Caco-2 (cell line): Measurements from ENCODE around the gene PLAAT3. TPM values are rescaled to one million over a fixed set of nuclear protein-coding genes. Genes with fewer than 3 reads are reported as not detected.
A peak's percentile ranks its signal among the peaks of the same experiment; 100 is the strongest.
"Not testable (repeated sequence)": the region's sequence is repeated elsewhere in the genome, so short reads cannot be mapped to it uniquely, and the experiment has no call there.

ENCODE experiments used
- BruUV-seq: library from RNA; stranded (reverse); fragments of 400-500 nt; replicated peaks from 2 replicates; lab custom pipeline; 2021; lab: Mats Ljungman, UMichigan
- CTCF ChIA-PET: fragments of 300-600 bp; sonication (Branson Sonifier 250); formaldehyde crosslinking; loops from one replicate; lab custom pipeline; 2022; ENCODE audit warnings: antibody characterized with exemption; lab: Charles Lee
- POLR2A ChIA-PET: fragments of 300-600 bp; sonication (Branson Sonifier 250); formaldehyde crosslinking; loops from one replicate; lab custom pipeline; 2022; ENCODE audit warnings: antibody characterized with exemption; lab: Charles Lee
- DNase-seq, 2 experiments: peaks; one replicate each; pipeline versions ENCODE4 v3.0.0 to v3.0.0-alpha.2; 2020 to 2022
- H3K27me3 ChIP-seq: replicated peaks from 2 replicates; pipeline ENCODE4 v1.6.0; 2011; ENCODE audit warnings: low read length; ENCODE audit not compliant: control insufficient read depth, insufficient read depth
- H3K36me3 ChIP-seq: 2 replicates; pipeline ENCODE4 v1.5.1; 2011; ENCODE audit warnings: low read length; ENCODE audit not compliant: control insufficient read depth, insufficient read depth
- H3K4me1 ChIP-seq: fragments of 250-450 bp; sonication (Bioruptor Pico); 2 replicates; pipeline ENCODE4 v1.5.1; 2020; ENCODE audit warnings: mild to moderate bottlenecking
- H3K4me3 ChIP-seq: 2 replicates; pipeline ENCODE4 v1.5.1; 2011; ENCODE audit warnings: low read depth, mild to moderate bottlenecking, control low read depth, low read length
- H3K9me3 ChIP-seq: fragments of 250-450 bp; sonication (Bioruptor Pico); 2 replicates; pipeline ENCODE4 v1.5.1; 2020; ENCODE audit warnings: mild to moderate bottlenecking, moderate library complexity
- H3K27ac Mint-ChIP-seq: one replicate; pipeline ENCODE4 v1.8.0; 2022; ENCODE audit warnings: mixed read lengths; ENCODE audit not compliant: unreplicated experiment
- H3K27me3 Mint-ChIP-seq: one replicate; pipeline ENCODE4 v1.8.0; 2022; ENCODE audit warnings: mixed read lengths; ENCODE audit not compliant: insufficient read depth, unreplicated experiment
- H3K36me3 Mint-ChIP-seq: one replicate; pipeline ENCODE4 v1.8.0; 2022; ENCODE audit warnings: mild to moderate bottlenecking, mixed read lengths; ENCODE audit not compliant: insufficient read depth, unreplicated experiment
- H3K4me1 Mint-ChIP-seq: one replicate; pipeline ENCODE4 v1.8.0; 2022; ENCODE audit warnings: low read depth, mixed read lengths; ENCODE audit not compliant: unreplicated experiment
- H3K4me3 Mint-ChIP-seq: one replicate; pipeline ENCODE4 v1.8.0; 2022; ENCODE audit warnings: mild to moderate bottlenecking, moderate library complexity, mixed read lengths; ENCODE audit not compliant: unreplicated experiment
- H3K9me3 Mint-ChIP-seq: one replicate; pipeline ENCODE4 v1.8.0; 2022; ENCODE audit warnings: mixed read lengths; ENCODE audit not compliant: unreplicated experiment
- intact Hi-C: fragments of 100-400 bp; cut with micrococcal nuclease; formaldehyde crosslinking; loops from one replicate; pipeline ENCODE4 v1.10.0; 2022; ENCODE audit not compliant: unreplicated experiment
- total RNA-seq: library from RNA; stranded (reverse); gene quantifications from 2 replicates; pipeline ENCODE4 v1.2.3, GENCODE V29; 2022
- TF ChIP-seq, protein P1 (sequence below), 2 experiments: fragments of 200-600 bp in 1 of 2; IDR thresholded peaks; 1 replicate in 1 of 2; 2 replicates in 1 of 2; pipeline versions ENCODE4 v1.5.1 to v1.8.0; 2011 to 2022; ENCODE audit warnings: antibody characterized with exemption in 1 of 2, control low read depth in 1 of 2, inconsistent platforms in 1 of 2, low read depth in 1 of 2, low read length in 1 of 2, mild to moderate bottlenecking in 1 of 2, moderate library complexity in 1 of 2; ENCODE audit not compliant: insufficient read depth in 1 of 2, severe bottlenecking in 1 of 2, unreplicated experiment in 1 of 2

The PLAAT3 gene
- total RNA-seq, 1 experiment from 2014 or later, result 57.9 TPM

GRCh38 chr11:63534076-63534475 is 80.2 kb downstream of the PLAAT3 start:
- H3K27me3 ChIP-seq, result no peaks in the 10 kb centered on the region
- POLR2A ChIA-PET, result no interaction called here
- H3K36me3 ChIP-seq, result no peaks in the 10 kb centered on the region
- CTCF ChIA-PET, result no interaction called here
- intact Hi-C loops, result loop anchor here (5.0 kb wide), 3 partner anchors 33 to 103 kb away; partner anchors contain the start of gene PLAAT5
- no peak overlapping the region for H3K4me3 Mint-ChIP-seq
- peak overlapping the region; percentile 5 for H3K27ac Mint-ChIP-seq
- TF ChIP-seq, protein P1, sequence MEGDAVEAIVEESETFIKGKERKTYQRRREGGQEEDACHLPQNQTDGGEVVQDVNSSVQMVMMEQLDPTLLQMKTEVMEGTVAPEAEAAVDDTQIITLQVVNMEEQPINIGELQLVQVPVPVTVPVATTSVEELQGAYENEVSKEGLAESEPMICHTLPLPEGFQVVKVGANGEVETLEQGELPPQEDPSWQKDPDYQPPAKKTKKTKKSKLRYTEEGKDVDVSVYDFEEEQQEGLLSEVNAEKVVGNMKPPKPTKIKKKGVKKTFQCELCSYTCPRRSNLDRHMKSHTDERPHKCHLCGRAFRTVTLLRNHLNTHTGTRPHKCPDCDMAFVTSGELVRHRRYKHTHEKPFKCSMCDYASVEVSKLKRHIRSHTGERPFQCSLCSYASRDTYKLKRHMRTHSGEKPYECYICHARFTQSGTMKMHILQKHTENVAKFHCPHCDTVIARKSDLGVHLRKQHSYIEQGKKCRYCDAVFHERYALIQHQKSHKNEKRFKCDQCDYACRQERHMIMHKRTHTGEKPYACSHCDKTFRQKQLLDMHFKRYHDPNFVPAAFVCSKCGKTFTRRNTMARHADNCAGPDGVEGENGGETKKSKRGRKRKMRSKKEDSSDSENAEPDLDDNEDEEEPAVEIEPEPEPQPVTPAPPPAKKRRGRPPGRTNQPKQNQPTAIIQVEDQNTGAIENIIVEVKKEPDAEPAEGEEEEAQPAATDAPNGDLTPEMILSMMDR (IDR thresholded peaks at IDR 0.05; ENCODE audit: insufficient read depth in 1 of 2, low read depth in 1 of 2, low read length in 1 of 2, severe bottlenecking in 1 of 2, unreplicated experiment in 1 of 2), result no peak
- no peaks in the 10 kb centered on the region for H3K9me3 Mint-ChIP-seq
- no peak overlapping the region for H3K4me3 ChIP-seq
- DNase-seq, result no peak
- peaks cover 55% of the 10 kb centered on the region for H3K4me1 ChIP-seq
- H3K9me3 ChIP-seq, result no peaks in the 10 kb centered on the region
- H3K36me3 Mint-ChIP-seq, result no peaks in the 10 kb centered on the region
- no peaks in the 10 kb centered on the region for H3K27me3 Mint-ChIP-seq
- no TSS peak for BruUV-seq
- H3K4me1 Mint-ChIP-seq, result peaks cover 44% of the 10 kb centered on the region

GRCh38 chr11:63532799-63533475 is 81.3 kb downstream of the PLAAT3 start:
- Mint-ChIP-seq H3K36me3 (peaks cover 1% of the 10 kb centered on the region), H3K27ac (peak overlapping the region; percentile 95), H3K4me3 (no peak overlapping the region), H3K27me3 (no peaks in the 10 kb centered on the region), H3K4me1 (peaks cover 48% of the 10 kb centered on the region), H3K9me3 (no peaks in the 10 kb centered on the region)
- TF ChIP-seq, protein P1 (IDR thresholded peaks at IDR 0.05; ENCODE audit: insufficient read depth in 1 of 2, low read depth in 1 of 2, low read length in 1 of 2, severe bottlenecking in 1 of 2, unreplicated experiment in 1 of 2), result no peak
- intact Hi-C loops, result loop anchor here (5.0 kb wide), 3 partner anchors 34 to 104 kb away; partner anchors contain the start of gene PLAAT5
- Histone ChIP-seq H3K4me1 (peaks cover 60% of the 10 kb centered on the region), H3K36me3 (no peaks in the 10 kb centered on the region), H3K9me3 (no peaks in the 10 kb centered on the region), H3K27me3 (no peaks in the 10 kb centered on the region), H3K4me3 (no peak overlapping the region)
- no peak for DNase-seq
- POLR2A ChIA-PET, result interaction anchor here (0.5 kb wide), 1 partner anchor 148 kb away, joined by 3 read pairs; no protein-coding TSS in a partner anchor
- CTCF ChIA-PET, result interaction anchor here (0.9 kb wide), 1 partner anchor 54 kb away, joined by 3 read pairs; no protein-coding TSS in a partner anchor
- BruUV-seq, result no TSS peak

GRCh38 chr11:63532117-63532516 is 82.1 kb downstream of the PLAAT3 start:
- peak overlapping the region; percentile 95 for H3K27ac Mint-ChIP-seq

GRCh38 chr11:63531074-63531792 is 83.0 kb downstream of the PLAAT3 start:
- intact Hi-C loops, result loop anchor here (5.0 kb wide), 3 partner anchors 36 to 106 kb away; partner anchors contain the start of gene PLAAT5
- H3K36me3 Mint-ChIP-seq, H3K9me3 Mint-ChIP-seq, H3K27me3 ChIP-seq, H3K9me3 ChIP-seq, H3K36me3 ChIP-seq, BruUV-seq, H3K27me3 Mint-ChIP-seq, POLR2A ChIA-PET, CTCF ChIA-PET, H3K4me3 ChIP-seq: not testable (repeated sequence)
- peaks cover 64% of the 10 kb centered on the region for H3K4me1 ChIP-seq
- Mint-ChIP-seq H3K4me3 (peak overlapping the region; percentile 48), H3K27ac (peak overlapping the region; percentile 95), H3K4me1 (peaks cover 53% of the 10 kb centered on the region)
- peak; percentile 45 to 66 for DNase-seq

More at GRCh38 chr11:63532117-63532516, 82.1 kb downstream of the PLAAT3 start:
- H3K36me3 ChIP-seq, result no peaks in the 10 kb centered on the region
- peaks cover 9% of the 10 kb centered on the region for H3K36me3 Mint-ChIP-seq
- intact Hi-C loops, result loop anchor here (5.0 kb wide), 3 partner anchors 35 to 105 kb away; partner anchors contain the start of gene PLAAT5
- no peaks in the 10 kb centered on the region for H3K27me3 Mint-ChIP-seq
- no peaks in the 10 kb centered on the region for H3K9me3 Mint-ChIP-seq
- peak overlapping the region; percentile 25 for H3K4me3 Mint-ChIP-seq
- TF ChIP-seq, protein P1 (IDR thresholded peaks at IDR 0.05; ENCODE audit: insufficient read depth in 1 of 2, low read depth in 1 of 2, low read length in 1 of 2, severe bottlenecking in 1 of 2, unreplicated experiment in 1 of 2), result no peak
- no TSS peak for BruUV-seq
- no peaks in the 10 kb centered on the region for H3K9me3 ChIP-seq
- ChIA-PET CTCF (no interaction called here), POLR2A (no interaction called here)
- DNase-seq, result no peak
- H3K4me1 ChIP-seq, result peaks cover 67% of the 10 kb centered on the region
- no peak overlapping the region for H3K4me3 ChIP-seq
- peaks cover 53% of the 10 kb centered on the region for H3K4me1 Mint-ChIP-seq
- no peaks in the 10 kb centered on the region for H3K27me3 ChIP-seq
